Measurements from ENCODE around the gene GIGYF2.

- TF ChIP-seq, protein P1, sequence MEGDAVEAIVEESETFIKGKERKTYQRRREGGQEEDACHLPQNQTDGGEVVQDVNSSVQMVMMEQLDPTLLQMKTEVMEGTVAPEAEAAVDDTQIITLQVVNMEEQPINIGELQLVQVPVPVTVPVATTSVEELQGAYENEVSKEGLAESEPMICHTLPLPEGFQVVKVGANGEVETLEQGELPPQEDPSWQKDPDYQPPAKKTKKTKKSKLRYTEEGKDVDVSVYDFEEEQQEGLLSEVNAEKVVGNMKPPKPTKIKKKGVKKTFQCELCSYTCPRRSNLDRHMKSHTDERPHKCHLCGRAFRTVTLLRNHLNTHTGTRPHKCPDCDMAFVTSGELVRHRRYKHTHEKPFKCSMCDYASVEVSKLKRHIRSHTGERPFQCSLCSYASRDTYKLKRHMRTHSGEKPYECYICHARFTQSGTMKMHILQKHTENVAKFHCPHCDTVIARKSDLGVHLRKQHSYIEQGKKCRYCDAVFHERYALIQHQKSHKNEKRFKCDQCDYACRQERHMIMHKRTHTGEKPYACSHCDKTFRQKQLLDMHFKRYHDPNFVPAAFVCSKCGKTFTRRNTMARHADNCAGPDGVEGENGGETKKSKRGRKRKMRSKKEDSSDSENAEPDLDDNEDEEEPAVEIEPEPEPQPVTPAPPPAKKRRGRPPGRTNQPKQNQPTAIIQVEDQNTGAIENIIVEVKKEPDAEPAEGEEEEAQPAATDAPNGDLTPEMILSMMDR (IDR thresholded peaks at IDR 0.05; ENCODE audit: low read depth, low read length), result peak; percentile 16
- TF ChIP-seq POLR2A (IDR thresholded peaks at IDR 0.05; ENCODE audit: extremely low read depth, insufficient read length) (no peak), MYC (IDR thresholded peaks at IDR 0.05; ENCODE audit: low read depth, low read length) (no peak), MAX (IDR thresholded peaks at IDR 0.05; ENCODE audit: low read depth, low read length) (no peak)
Measured at GRCh38 chr2:232887171-232887850, 190.2 kb downstream of the GIGYF2 start.

Data from NB4 (cell line).